GM12873 (cell line): ENCODE data around the gene FOXC2.

Source experiments
- TF ChIP-seq, protein P1 (sequence below): IDR thresholded peaks from 2 replicates; pipeline ENCODE4 v1.5.1; 2012; ENCODE audit warnings: low read depth, mild to moderate bottlenecking, moderate library complexity, low read length, control low read depth; ENCODE audit not compliant: insufficient read depth; ENCODE audit errors: missing control alignments

Gene FOXC2

DNA sequence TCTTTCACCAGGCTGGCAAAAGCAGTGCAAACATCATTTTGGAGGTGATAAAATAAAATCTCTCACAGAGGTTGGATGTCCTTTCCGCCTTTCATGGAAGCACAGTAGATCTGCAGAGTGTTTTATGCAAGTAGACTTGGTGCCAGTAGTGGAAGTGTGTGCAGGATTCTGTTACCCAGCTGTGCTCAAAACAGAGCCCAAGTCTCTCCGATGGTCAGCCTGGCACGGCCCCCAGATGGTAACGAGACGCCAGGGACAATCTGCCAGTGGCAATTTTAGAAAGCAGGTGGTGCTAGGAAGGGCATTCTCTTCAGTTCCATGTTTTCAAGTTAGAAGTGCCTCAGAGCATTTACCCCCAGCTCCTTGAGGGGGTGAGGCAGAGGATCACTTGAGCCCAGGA, 10.1 kb upstream of the FOXC2 start:
- TF ChIP-seq, protein P1, sequence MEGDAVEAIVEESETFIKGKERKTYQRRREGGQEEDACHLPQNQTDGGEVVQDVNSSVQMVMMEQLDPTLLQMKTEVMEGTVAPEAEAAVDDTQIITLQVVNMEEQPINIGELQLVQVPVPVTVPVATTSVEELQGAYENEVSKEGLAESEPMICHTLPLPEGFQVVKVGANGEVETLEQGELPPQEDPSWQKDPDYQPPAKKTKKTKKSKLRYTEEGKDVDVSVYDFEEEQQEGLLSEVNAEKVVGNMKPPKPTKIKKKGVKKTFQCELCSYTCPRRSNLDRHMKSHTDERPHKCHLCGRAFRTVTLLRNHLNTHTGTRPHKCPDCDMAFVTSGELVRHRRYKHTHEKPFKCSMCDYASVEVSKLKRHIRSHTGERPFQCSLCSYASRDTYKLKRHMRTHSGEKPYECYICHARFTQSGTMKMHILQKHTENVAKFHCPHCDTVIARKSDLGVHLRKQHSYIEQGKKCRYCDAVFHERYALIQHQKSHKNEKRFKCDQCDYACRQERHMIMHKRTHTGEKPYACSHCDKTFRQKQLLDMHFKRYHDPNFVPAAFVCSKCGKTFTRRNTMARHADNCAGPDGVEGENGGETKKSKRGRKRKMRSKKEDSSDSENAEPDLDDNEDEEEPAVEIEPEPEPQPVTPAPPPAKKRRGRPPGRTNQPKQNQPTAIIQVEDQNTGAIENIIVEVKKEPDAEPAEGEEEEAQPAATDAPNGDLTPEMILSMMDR: no peak

- TF ChIP-seq, protein P1: no peak
Observed at GRCh38 chr16:86557587-86557986, 9.0 kb upstream of the FOXC2 start.

DNA sequence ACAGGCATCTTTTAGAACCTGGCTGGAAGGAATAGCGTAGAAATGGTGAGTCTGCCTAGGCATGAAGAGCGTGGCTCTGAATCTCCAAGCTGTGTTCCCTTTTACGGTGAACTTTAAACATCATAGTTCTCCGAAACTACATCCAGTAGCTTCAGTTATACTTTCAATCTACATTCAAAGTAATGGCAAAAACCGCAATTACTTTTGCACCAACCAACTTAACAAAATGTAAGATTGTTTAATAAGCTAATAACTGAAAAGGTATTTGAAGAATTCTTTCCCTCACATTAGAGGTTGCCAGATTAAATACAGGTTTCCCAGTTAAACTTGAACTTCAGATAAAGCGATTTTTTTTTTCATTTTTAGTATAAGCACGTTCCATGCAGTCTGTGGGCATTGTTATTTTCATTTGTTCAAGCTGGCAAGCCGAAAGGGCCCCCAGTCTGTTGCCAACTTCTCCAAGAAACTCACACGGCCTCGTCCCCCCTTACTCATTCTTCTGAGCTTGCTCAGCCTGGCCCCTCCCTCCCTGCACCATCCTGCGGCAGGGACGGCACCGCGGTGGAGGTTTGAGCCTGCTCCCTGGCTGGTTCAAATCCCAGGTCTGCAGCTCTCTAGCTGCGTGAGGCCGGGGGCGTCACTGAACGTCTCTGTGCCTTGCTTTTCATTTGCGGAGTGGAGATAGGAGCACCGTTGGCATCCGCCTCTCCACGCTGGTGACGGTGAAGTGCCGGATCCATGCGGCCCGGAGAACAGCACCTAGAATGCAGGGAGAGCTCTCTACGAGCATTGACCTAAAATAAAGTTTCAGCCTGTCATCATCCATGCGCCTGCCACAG, 8.1 kb upstream of the FOXC2 start:
- TF ChIP-seq, protein P1: no peak

DNA sequence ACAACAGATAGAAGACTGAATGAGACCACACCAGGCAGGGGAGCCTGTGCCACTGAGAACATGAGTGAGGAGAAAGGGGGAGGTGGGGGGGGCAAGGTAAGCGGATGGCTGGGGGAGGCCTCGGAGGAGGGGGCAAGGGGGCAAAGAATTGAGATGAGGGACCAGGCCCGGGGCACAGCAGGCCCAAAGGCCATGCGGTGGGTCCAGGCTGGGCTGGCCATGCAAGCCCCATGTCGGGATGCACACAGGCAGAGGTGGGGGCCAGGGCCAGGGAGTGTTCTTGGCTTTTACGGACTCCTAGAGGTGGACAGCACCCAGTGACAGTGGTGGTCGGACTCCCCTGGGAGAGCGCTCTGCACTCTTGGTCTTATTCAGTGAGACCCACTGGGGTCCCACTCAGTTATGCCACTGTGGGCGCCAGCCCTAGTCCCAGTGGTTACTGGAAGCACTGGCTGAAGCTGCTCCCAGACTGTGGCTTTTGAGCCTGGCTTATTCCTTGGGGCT, 6.8 kb upstream of the FOXC2 start:
- TF ChIP-seq, protein P1: no peak

DNA sequence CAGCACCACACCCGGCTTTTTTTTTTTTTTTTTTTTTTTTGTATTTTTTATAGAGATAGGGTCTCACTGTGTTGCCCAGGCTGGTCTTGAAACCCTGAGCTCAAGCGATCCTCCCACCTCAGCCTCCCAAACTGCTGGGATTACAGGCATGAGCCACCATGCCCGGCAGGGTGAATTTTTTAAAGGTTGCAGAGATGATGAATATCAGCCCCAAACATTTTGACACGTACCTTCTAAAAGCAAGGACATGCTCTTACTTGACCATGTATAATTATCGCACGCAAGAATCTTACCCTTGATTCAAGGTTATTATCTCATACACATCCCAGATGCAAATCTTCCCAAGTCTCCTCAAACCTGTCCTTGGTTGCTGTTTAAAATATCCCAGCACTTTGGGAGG, 4.3 kb upstream of the FOXC2 start:
- TF ChIP-seq, protein P1: no peak

- TF ChIP-seq, protein P1: peak; percentile 99
Observed at GRCh38 chr16:86563469-86564345, 2.9 kb upstream of the FOXC2 start.

GRCh38 chr16:86565181-86565631, 1.4 kb upstream of the FOXC2 start:
- TF ChIP-seq, protein P1: no peak
